DOHH2 (cell line): ENCODE data around the gene DAPL1.

ENCODE experiments used
- H3F3A ChIP-seq: fragments of 200-600 bp; sonication (generic), shearing (Covaris generic); 2 replicates; pipeline ENCODE4 v1.6.0; 2016; ENCODE audit warnings: antibody characterized with exemption, mild to moderate bottlenecking; ENCODE audit not compliant: control insufficient read depth, insufficient read depth
- H3K27ac ChIP-seq: fragments of 200-600 bp; sonication (generic); 2 replicates; pipeline ENCODE4 v1.5.1; 2014; ENCODE audit warnings: low read depth, mild to moderate bottlenecking, low read length, moderate library complexity
- H3K27me3 ChIP-seq: fragments of 200-600 bp; sonication (generic); 2 replicates; pipeline ENCODE4 v1.6.1; 2014; ENCODE audit warnings: mild to moderate bottlenecking, low read length, mixed read lengths; ENCODE audit not compliant: control insufficient read depth
- H3K36me3 ChIP-seq: fragments of 200-600 bp; sonication (generic); 2 replicates; pipeline ENCODE4 v1.6.1; 2014; ENCODE audit warnings: mild to moderate bottlenecking, low read length, moderate library complexity, mixed read lengths; ENCODE audit not compliant: control insufficient read depth
- H3K4me1 ChIP-seq: fragments of 200-600 bp; sonication (generic); 2 replicates; pipeline ENCODE4 v1.6.1; 2014; ENCODE audit warnings: mild to moderate bottlenecking, low read length, mixed read lengths; ENCODE audit not compliant: control insufficient read depth
- H3K4me2 ChIP-seq: fragments of 200-600 bp; sonication (generic); 2 replicates; pipeline ENCODE4 v1.6.0; 2014; ENCODE audit warnings: mild to moderate bottlenecking, low read length, moderate library complexity
- H3K4me3 ChIP-seq: fragments of 200-600 bp; sonication (generic); 2 replicates; pipeline ENCODE4 v1.5.1; 2014; ENCODE audit warnings: mild to moderate bottlenecking, low read length, mixed read lengths
- H3K79me2 ChIP-seq: fragments of 200-600 bp; sonication (generic); 2 replicates; pipeline ENCODE4 v1.6.1; 2014; ENCODE audit warnings: mild to moderate bottlenecking, low read length, mixed read lengths; ENCODE audit not compliant: control insufficient read depth
- H3K9me2 ChIP-seq: fragments of 200-600 bp; sonication (generic); replicated peaks from 2 replicates; pipeline ENCODE4 v1.6.1; 2014; ENCODE audit warnings: mild to moderate bottlenecking, low read length, mixed read lengths; ENCODE audit not compliant: control insufficient read depth
- H3K9me3 ChIP-seq: fragments of 200-600 bp; sonication (generic); 2 replicates; pipeline ENCODE4 v1.6.1; 2014; ENCODE audit warnings: antibody characterized with exemption, low read length, mixed read lengths; ENCODE audit not compliant: control insufficient read depth, insufficient read depth
- H4K20me1 ChIP-seq: fragments of 200-600 bp; sonication (generic); 2 replicates; pipeline ENCODE4 v1.6.0; 2014; ENCODE audit warnings: low read depth, mild to moderate bottlenecking, antibody characterized with exemption, low read length, moderate library complexity; ENCODE audit not compliant: control insufficient read depth, insufficient read depth
- EZH2phosphoT487 ChIP-seq: fragments of 200-600 bp; sonication (generic); IDR thresholded peaks from 2 replicates; pipeline ENCODE4 v1.6.1; 2017; ENCODE audit warnings: borderline replicate concordance, mild to moderate bottlenecking, antibody characterized with exemption, low read length, moderate library complexity, mixed read lengths
- TF ChIP-seq, protein P1 (sequence below): fragments of 200-600 bp; sonication (generic); IDR thresholded peaks from one replicate; pipeline ENCODE4 v1.5.1; 2014; ENCODE audit warnings: antibody characterized with exemption, mild to moderate bottlenecking, low read depth, low read length; ENCODE audit not compliant: poor library complexity, severe bottlenecking

Gene DAPL1

DNA sequence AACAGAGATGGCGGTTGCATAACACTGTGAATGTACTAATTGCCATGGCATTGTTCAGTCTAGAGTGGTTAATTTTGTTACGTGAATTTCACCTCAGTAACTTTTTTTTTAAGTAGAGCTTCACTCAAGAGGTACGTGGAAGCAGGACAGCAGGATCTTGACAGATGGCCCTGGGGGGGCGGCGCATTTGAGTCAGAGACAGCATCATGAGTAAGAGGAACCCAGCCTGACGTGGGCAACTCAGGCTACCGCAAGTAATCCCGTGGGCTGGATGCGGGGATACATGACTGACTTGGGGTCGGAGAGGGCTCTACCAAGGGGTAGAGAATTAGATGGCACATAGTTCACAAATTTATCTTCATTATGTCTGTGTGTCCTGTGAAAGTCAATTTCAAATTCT, 38.1 kb upstream of the DAPL1 start:
- H3K36me3 ChIP-seq, result no peaks in the 10 kb centered on the region
- H3K4me3 ChIP-seq, result no peak overlapping the region
- no peaks in the 10 kb centered on the region for H3K4me1 ChIP-seq
- H3K4me2 ChIP-seq, result no peak overlapping the region
- H4K20me1 ChIP-seq, result no peaks in the 10 kb centered on the region
- no peak overlapping the region for H3K27ac ChIP-seq
- no peaks in the 10 kb centered on the region for H3F3A ChIP-seq
- no peaks in the 10 kb centered on the region for H3K9me2 ChIP-seq
- no peaks in the 10 kb centered on the region for H3K79me2 ChIP-seq
- no peak for TF ChIP-seq EZH2phosphoT487
- TF ChIP-seq, protein P1, sequence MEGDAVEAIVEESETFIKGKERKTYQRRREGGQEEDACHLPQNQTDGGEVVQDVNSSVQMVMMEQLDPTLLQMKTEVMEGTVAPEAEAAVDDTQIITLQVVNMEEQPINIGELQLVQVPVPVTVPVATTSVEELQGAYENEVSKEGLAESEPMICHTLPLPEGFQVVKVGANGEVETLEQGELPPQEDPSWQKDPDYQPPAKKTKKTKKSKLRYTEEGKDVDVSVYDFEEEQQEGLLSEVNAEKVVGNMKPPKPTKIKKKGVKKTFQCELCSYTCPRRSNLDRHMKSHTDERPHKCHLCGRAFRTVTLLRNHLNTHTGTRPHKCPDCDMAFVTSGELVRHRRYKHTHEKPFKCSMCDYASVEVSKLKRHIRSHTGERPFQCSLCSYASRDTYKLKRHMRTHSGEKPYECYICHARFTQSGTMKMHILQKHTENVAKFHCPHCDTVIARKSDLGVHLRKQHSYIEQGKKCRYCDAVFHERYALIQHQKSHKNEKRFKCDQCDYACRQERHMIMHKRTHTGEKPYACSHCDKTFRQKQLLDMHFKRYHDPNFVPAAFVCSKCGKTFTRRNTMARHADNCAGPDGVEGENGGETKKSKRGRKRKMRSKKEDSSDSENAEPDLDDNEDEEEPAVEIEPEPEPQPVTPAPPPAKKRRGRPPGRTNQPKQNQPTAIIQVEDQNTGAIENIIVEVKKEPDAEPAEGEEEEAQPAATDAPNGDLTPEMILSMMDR, result no peak
- no peaks in the 10 kb centered on the region for H3K9me3 ChIP-seq
- no peaks in the 10 kb centered on the region for H3K27me3 ChIP-seq

DNA sequence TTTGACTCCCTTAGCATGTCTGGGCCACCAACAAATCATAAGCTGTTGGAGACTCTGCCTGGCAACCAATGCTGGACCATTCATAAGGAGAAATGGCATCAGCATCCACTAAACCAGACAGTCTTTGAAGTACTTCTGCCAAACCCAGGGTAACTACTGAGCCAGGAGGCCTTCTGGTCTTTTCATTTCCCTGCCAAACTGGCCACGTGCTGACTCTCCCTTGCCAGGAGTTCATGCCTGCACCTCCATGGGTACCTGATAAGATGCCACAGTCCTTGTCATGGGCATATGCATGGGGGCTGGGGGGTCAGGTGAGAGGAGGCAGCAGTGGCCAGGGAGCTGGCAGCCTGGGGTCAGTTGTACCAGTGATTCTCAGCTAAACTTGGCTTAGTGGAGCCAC, 34.2 kb upstream of the DAPL1 start:
- no peak overlapping the region for H3K4me2 ChIP-seq
- H3K27ac ChIP-seq, result no peak overlapping the region
- TF ChIP-seq, protein P1, result no peak
- TF ChIP-seq EZH2phosphoT487, result no peak
- H3K4me3 ChIP-seq, result no peak overlapping the region
- H4K20me1 ChIP-seq, result no peaks in the 10 kb centered on the region
- no peaks in the 10 kb centered on the region for H3K9me3 ChIP-seq
- H3K27me3 ChIP-seq, result no peaks in the 10 kb centered on the region
- no peaks in the 10 kb centered on the region for H3K36me3 ChIP-seq
- H3K9me2 ChIP-seq, result no peaks in the 10 kb centered on the region
- no peaks in the 10 kb centered on the region for H3K79me2 ChIP-seq
- H3K4me1 ChIP-seq, result no peaks in the 10 kb centered on the region
- no peaks in the 10 kb centered on the region for H3F3A ChIP-seq

DNA sequence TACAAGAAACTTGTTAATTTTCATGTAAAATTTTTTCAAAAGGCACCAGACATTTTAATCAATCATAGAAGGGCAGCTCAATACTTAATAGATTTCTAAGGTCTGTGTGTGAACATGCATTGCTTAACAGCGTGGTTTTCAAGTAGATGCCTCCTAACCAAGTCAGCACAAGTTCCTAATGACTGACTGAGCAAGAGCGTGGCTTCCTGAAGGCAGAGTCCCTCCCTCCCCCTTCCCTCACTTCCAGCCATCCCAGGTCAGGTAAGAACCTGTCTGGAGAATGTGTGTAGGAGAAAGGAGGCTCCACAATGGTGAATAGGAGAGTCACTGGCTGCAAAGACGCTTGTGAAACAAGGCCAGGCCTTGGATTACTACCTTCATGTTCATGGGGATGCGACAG, 33.5 kb upstream of the DAPL1 start:
- H3K4me1 ChIP-seq, result no peaks in the 10 kb centered on the region
- H3F3A ChIP-seq, result no peaks in the 10 kb centered on the region
- H3K27ac ChIP-seq, result no peak overlapping the region
- H3K27me3 ChIP-seq, result no peaks in the 10 kb centered on the region
- TF ChIP-seq, protein P1, result no peak
- TF ChIP-seq EZH2phosphoT487, result no peak
- H4K20me1 ChIP-seq, result no peaks in the 10 kb centered on the region
- no peaks in the 10 kb centered on the region for H3K79me2 ChIP-seq
- no peak overlapping the region for H3K4me3 ChIP-seq
- no peak overlapping the region for H3K4me2 ChIP-seq
- no peaks in the 10 kb centered on the region for H3K36me3 ChIP-seq
- H3K9me2 ChIP-seq, result no peaks in the 10 kb centered on the region
- H3K9me3 ChIP-seq, result no peaks in the 10 kb centered on the region

DNA sequence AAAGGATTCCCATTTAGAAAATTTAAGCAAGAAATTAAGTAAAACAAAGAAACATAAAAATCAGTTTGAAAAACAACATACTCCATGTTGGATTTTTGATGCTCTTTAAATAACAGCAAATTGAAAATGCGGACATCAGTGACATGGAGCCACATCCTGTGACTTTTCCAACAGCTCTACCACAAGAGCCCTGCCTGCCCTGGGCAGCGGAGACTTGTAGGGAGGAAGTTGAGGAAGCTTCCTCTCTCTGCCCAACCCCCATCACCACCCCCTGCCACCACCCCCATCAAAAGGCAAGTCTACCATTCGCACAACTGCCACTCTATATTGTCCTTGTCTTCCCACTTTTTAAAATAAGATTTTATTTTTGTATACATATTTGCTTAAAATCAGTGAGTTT, 32.8 kb upstream of the DAPL1 start:
- TF ChIP-seq, protein P1, result no peak
- TF ChIP-seq EZH2phosphoT487, result no peak

More for the DNA sequence above, 32.8 kb upstream of the DAPL1 start:
- Histone ChIP-seq H3K27ac (no peak overlapping the region), H3K4me2 (no peak overlapping the region), H4K20me1 (no peaks in the 10 kb centered on the region), H3K4me3 (no peak overlapping the region), H3F3A (no peaks in the 10 kb centered on the region), H3K9me3 (no peaks in the 10 kb centered on the region), H3K79me2 (no peaks in the 10 kb centered on the region), H3K9me2 (no peaks in the 10 kb centered on the region), H3K36me3 (no peaks in the 10 kb centered on the region), H3K27me3 (no peaks in the 10 kb centered on the region), H3K4me1 (no peaks in the 10 kb centered on the region)
